HG03442 (cell line): ENCODE results near the gene ERMAP.
"Not testable (repeated sequence)": the region's sequence is repeated elsewhere in the genome, so short reads cannot be mapped to it uniquely, and the experiment has no call there.

Source experiments
- ATAC-seq: cut with Tn5 transposase; IDR thresholded peaks from one replicate; pipeline ENCODE4 v1.9.1; 2021; ENCODE audit warnings: mild to moderate bottlenecking, moderate library complexity; ENCODE audit not compliant: unreplicated experiment

ERMAP gene

GRCh38 chr1:42806593-42806992 lies 10.3 kb upstream of the ERMAP start:
- ATAC-seq, result no peak

- ATAC-seq, result no peak
These were observed 9.8 kb upstream of the ERMAP start for GRCh38 chr1:42807056-42807668.

DNA sequence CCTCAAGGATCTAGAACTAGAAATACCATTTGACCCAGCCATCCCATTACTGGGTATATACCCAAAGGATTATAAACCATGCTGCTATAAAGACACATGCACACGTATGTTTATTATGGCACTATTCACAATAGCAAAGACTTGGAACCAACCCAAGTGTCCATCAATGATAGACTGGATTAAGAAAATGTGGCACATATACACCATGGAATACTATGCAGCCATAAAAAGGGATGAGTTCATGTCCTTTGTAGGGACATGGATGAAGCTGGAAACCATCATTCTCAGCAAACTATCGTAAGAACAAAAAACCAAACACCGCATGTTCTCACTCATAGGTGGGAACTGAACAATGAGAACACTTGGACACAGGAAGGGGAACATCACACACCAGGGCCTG lies 2.1 kb upstream of the ERMAP start:
- not testable (repeated sequence) for ATAC-seq

DNA sequence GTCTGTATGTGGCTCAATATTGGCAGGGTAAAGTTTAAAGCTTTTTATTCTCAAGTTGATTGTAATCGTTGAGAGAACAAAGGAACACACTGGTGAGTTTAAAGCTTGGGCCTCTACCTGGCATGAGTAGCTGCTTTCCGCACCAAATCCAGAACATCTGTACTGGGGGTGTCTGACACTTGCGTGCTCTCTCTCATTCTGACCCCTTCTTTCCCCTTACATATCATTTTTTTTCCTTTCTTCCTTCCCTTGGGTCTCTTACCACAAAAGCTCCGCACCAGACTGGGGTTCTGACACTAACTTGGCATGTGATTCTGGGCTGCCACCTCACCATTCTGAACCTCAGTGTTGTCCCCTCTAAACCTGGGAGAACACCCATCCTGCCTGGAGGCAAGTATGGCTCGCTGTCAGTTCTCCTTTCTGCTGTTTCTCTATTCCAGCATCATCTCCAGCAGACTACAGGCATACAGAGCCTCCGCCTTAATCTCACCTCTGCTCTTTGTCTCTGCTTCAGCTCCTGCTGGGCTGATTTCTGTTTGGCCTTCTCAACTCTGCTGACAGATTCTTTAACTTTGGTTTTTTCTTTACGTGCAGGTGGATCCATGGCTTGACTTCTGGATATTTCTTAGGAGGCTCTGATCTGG lies 859 bp upstream of the ERMAP start:
- no peak for ATAC-seq

DNA sequence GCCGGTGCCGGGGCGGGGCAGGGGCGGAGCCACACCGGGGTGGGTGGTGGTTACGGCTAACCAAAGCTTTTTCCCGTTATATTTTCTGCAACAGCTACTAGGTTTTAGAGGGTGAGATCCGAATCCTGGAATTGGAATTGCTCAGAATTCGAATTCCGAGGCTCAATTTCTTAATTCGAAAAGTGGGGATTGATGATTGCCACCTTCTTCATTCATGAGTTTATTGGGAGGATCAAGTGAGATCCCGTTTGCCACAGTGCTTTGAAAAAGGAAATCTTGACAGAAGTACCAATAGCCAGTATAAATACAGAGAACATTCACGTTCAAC lies 482 bp downstream of the ERMAP start:
- no peak for ATAC-seq

- no peak for ATAC-seq
These were observed 1.1 kb downstream of the ERMAP start for GRCh38 chr1:42817976-42818375.

DNA sequence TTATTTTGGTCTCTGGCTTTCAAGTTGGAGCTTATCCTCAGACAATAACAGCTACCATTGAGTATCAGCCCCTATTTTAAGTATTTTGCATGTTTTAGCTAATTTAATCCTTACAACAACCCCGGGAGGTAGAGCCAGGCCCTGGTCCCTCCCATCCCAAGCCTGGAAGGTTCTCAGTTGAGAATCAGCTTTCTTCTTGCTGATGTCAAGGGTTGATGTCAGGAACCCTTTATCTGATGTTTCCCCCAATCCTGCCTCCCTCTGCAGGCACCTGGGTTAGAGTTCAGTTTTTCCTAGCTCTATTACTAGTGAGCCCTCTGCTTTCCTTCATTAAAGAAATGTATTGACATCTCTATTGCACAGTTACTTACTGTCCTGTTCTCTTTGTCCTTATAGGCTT lies 3.9 kb downstream of the ERMAP start:
- no peak for ATAC-seq

- ATAC-seq, result no peak
These were observed 4.8 kb downstream of the ERMAP start for GRCh38 chr1:42821690-42822089.

- ATAC-seq, result no peak
These were observed 6.0 kb downstream of the ERMAP start for GRCh38 chr1:42822800-42823392.

DNA sequence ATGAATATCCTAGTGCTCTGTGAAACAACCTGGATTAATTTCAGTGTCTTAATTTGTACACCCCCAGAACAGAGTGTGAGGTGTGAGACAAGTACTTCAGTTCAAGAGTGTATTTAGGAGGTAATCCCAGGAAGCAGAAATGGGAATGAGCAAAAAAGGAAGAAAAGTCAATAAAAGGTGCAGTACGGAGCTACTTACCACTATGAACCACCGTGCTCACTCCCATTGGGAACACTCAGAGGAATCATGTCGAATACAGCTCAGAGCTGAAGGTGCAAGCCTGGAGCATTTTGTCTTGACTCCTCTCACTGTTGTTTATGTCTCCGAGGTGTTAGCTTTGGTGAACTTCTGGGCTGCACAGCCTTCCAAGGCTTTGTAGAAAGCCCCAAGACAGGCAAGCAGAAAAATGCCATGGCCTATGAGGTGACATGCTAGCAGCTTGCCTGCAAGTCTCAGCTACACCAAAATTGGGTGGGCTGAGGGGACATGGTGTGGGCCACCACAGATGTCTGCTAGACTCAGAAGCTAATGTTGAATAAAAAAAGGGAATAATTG lies 7.6 kb downstream of the ERMAP start:
- no peak for ATAC-seq

- no peak for ATAC-seq
These were observed 8.3 kb downstream of the ERMAP start for GRCh38 chr1:42825036-42825851.

DNA sequence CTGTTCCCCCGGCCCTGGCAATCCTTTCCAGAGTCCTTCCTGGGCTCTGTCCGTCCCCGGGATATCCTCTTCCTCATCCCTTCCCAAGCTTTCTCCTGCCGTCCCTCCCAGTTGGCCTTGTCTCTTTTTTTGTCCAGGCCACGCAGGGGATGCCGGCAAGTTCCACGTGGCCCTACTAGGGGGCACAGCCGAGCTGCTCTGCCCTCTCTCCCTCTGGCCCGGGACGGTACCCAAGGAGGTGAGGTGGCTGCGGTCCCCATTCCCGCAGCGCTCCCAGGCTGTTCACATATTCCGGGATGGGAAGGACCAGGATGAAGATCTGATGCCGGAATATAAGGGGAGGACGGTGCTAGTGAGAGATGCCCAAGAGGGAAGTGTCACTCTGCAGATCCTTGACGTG lies 13.7 kb downstream of the ERMAP start:
- no peak for ATAC-seq

DNA sequence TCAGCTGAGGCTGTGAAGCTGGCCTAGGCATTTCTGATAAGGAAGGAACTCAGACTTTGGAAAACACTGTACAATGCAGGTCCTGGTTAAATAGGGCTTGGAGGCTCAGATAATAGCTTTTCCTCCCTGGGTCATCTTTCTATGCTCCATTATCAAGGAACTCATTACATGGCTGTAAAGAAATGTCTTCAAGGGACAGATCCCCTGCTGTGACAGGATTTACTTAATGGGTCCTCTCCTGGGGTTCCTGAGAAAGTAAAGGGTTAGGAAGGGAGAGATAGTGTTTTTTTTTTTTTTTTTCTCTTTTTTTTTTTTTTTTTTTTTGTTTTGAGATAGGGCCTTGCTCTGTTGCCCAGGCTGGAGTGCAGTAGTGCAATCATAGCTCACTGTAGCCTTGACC lies 14.4 kb downstream of the ERMAP start:
- no peak for ATAC-seq

- no peak for ATAC-seq
These were observed 15.8 kb downstream of the ERMAP start for GRCh38 chr1:42832641-42833240.

- no peak for ATAC-seq
These were observed 17.1 kb downstream of the ERMAP start for GRCh38 chr1:42833981-42834380.

DNA sequence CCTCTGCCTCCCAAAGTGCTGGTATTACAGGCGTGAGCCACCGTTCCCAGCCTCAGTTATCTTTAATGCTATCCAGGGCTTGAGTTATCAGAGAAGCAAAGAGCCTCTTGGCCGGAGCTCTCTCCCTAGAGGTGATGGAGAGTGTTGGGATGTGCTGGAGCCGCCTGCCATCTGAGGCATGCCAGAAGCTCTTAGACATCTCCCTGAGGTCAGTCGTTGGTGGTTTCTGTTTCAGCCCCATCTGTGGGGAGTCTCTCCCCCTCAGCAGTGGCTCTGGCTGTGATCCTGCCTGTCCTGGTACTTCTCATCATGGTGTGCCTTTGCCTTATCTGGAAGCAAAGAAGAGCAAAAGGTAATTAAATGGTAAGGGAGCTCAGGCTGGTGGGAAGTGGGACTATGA lies 17.9 kb downstream of the ERMAP start:
- no peak for ATAC-seq

- no peak for ATAC-seq
These were observed 18.5 kb downstream of the ERMAP start for GRCh38 chr1:42835422-42835821.

GRCh38 chr1:42837709-42838108 lies 20.8 kb downstream of the ERMAP start:
- no peak for ATAC-seq

- ATAC-seq, result no peak
These were observed 21.7 kb downstream of the ERMAP start for GRCh38 chr1:42838482-42839190.

DNA sequence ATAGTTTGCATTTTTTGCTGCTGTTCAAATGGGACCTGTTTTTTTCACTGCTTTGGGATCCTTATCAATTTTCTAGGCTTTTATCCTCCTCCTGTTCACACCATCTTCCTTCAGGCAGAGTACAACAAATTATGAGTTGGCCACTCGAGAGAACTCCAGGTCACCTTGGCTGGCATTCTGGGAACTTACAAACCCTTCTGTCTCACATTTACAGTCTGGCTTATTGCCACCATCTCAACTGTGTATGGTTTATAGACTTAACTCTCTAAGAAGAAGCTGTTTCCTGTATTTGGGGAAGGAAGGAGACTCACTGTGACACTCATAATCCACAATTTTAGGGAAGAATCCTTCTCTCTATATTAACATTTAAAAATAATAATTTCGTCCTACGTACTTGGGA lies 24.1 kb downstream of the ERMAP start:
- no peak for ATAC-seq
